A673 (cell line): ENCODE measurements around the gene ZNF124.
"Not testable (repeated sequence)": the region's sequence is repeated elsewhere in the genome, so short reads cannot be mapped to it uniquely, and the experiment has no call there.

Experiments used
- CTCF ChIP-seq: fragments of 300-800, 200-600 bp; sonication (generic); conservative IDR thresholded peaks from 2 replicates; pipeline ENCODE4 v1.5.1; 2017; ENCODE audit warnings: low read depth, mild to moderate bottlenecking, antibody characterized with exemption, low read length, moderate library complexity, mixed read lengths
- EZH2 ChIP-seq: fragments of 200-600 bp; sonication (generic); IDR thresholded peaks from 2 replicates; pipeline ENCODE4 v1.6.1; 2017; ENCODE audit warnings: borderline replicate concordance, low read depth, mild to moderate bottlenecking, mixed read lengths, antibody characterized with exemption, low read length; ENCODE audit not compliant: poor library complexity, severe bottlenecking

DNA sequence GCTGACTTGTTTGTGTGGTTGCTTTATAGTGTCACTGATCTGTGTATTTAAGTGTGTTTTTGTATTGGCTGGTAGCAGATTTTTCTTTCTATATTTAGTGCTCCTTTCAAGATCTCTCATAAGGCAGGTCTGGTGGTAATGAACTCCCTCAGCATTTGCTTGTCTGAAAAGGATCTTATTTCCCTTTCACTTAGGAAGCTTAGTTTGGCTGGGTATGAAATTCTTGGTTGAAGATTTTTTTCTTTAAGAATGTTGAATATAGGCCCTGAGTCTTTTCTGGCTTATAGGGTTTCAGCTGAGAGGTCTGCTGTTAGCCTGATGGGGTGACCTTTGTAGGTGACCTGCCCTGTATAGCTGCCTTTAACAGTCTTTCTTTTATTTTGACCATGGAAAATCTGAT lies 32.3 kb downstream of the ZNF124 start:
- not testable (repeated sequence) for TF ChIP-seq CTCF, EZH2
